Prostate gland (tissue), 2 donors: ENCODE data around the gene HECW1.

Experiments
- POLR2A ChIP-seq: fragments of 450-650 bp; IDR thresholded peaks from one replicate; pipeline ENCODE4 v1.6.1; 2016; ENCODE audit warnings: antibody characterized with exemption, mild to moderate bottlenecking
- TF ChIP-seq, protein P1 (sequence below), 4 experiments: fragments of 200-600 bp in 2 of 4; fragments of 450-650 bp in 2 of 4; sonication (generic) in 2 of 4; IDR thresholded peaks; 1 replicate in 3 of 4; 2 replicates in 1 of 4; pipeline ENCODE4 v1.5.1; 2016 to 2019; ENCODE audit warnings: antibody characterized with exemption in 4 of 4, mild to moderate bottlenecking in 2 of 4, moderate library complexity in 2 of 4

DNA sequence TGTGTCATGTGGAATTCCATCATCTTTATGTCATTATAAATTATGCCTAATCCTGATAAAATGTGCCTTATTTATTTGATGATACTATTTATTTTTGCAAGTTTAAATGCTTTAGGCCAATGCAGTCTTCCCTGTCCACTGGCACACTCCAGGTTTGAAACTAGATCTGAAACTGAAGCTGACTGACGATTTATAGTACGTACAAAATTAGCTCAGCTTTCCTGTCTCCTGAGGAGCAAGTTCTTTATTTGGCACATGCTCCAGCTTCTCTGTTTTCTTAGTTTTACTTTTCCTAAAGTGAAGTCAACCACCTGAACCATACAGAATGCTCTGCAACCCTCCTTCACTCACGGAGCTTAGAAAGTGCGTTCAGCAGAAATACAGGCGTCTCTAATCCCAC lies 164.1 kb downstream of the HECW1 start:
- no peak for TF ChIP-seq POLR2A
- TF ChIP-seq, protein P1, sequence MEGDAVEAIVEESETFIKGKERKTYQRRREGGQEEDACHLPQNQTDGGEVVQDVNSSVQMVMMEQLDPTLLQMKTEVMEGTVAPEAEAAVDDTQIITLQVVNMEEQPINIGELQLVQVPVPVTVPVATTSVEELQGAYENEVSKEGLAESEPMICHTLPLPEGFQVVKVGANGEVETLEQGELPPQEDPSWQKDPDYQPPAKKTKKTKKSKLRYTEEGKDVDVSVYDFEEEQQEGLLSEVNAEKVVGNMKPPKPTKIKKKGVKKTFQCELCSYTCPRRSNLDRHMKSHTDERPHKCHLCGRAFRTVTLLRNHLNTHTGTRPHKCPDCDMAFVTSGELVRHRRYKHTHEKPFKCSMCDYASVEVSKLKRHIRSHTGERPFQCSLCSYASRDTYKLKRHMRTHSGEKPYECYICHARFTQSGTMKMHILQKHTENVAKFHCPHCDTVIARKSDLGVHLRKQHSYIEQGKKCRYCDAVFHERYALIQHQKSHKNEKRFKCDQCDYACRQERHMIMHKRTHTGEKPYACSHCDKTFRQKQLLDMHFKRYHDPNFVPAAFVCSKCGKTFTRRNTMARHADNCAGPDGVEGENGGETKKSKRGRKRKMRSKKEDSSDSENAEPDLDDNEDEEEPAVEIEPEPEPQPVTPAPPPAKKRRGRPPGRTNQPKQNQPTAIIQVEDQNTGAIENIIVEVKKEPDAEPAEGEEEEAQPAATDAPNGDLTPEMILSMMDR (IDR thresholded peaks at IDR 0.05) = no peak
